Transverse colon (tissue), 4 donors: ENCODE measurements around the gene ZNF236. TPM values are rescaled to one million over a fixed set of nuclear protein-coding genes. Genes with fewer than 3 reads are reported as not detected.

Experiments
- DNase-seq: peaks from one replicate; pipeline ENCODE4 v3.0.0-alpha.2; 2019
- H3K27ac ChIP-seq, 4 donors: fragments of 200-600 bp; sonication (generic); 2 replicates each; pipeline ENCODE4 v1.5.1; 2016 to 2018; ENCODE audit warnings: inconsistent platforms in 4 of 4
- H3K27me3 ChIP-seq: fragments of 200-600 bp; sonication (generic); 2 replicates; pipeline ENCODE4 v1.5.1; 2017; ENCODE audit warnings: inconsistent platforms
- H3K36me3 ChIP-seq, 4 donors: fragments of 200-600 bp; sonication (generic); 2 replicates each; pipeline ENCODE4 v1.5.1; 2017 to 2019; ENCODE audit warnings: inconsistent platforms in 4 of 4
- H3K4me1 ChIP-seq, 4 donors: fragments of 200-600 bp; sonication (generic); 2 replicates each; pipeline ENCODE4 v1.5.1; 2017 to 2020; ENCODE audit warnings: inconsistent platforms in 4 of 4
- H3K4me3 ChIP-seq, 4 donors: fragments of 200-600 bp; sonication (generic); 1 replicate in 1 of 4; 2 replicates in 3 of 4; pipeline versions ENCODE4 v1.5.1 to v1.6.1; 2017 to 2019; ENCODE audit warnings: inconsistent platforms in 4 of 4
- H3K9me3 ChIP-seq, 2 donors: fragments of 200-600 bp; sonication (generic); 2 replicates each; pipeline ENCODE4 v1.5.1; 2017 to 2019; ENCODE audit warnings: inconsistent platforms in 2 of 2
- CTCF ChIP-seq, 5 experiments: fragments of 200-600 bp in 3 of 5; fragments of 450-650 bp in 2 of 5; sonication (generic) in 3 of 5; IDR thresholded peaks; 1 replicate in 2 of 5; 2 replicates in 3 of 5; pipeline ENCODE4 v1.5.1; 2016 to 2017; ENCODE audit warnings: antibody characterized with exemption in 5 of 5, inconsistent platforms in 3 of 5, mild to moderate bottlenecking in 2 of 5, moderate library complexity in 1 of 5
- EP300 ChIP-seq: sonication (generic); formaldehyde crosslinking; IDR thresholded peaks from one replicate; pipeline ENCODE4 v1.6.1; 2017; ENCODE audit warnings: antibody characterized with exemption, low read depth
- POLR2A ChIP-seq: fragments of 450-650 bp; IDR thresholded peaks from one replicate; pipeline ENCODE4 v1.6.1; 2016; ENCODE audit warnings: antibody characterized with exemption, mild to moderate bottlenecking, moderate library complexity
- POLR2AphosphoS5 ChIP-seq, 3 donors: sonication (generic); formaldehyde crosslinking; IDR thresholded peaks; one replicate each; pipeline ENCODE4 v1.6.1; 2016; ENCODE audit warnings: antibody characterized with exemption in 3 of 3
- WGBS, 2 donors: methylation state at CpG; one replicate each; pipeline ENCODE4 v1.1.5; 2018; ENCODE audit warnings: low coverage in 1 of 2; 5-methylcytosine and 5-hydroxymethylcytosine counted together
- in situ Hi-C, 4 donors: fragments of 200-750 bp; cut with MboI; loops; one replicate each; pipeline versions ENCODE4 v1.15.0 to v1.15.1; 2017; ENCODE audit warnings: low sequenced_read_pairs in 3 of 4, low pct_ligation_motif_present in 1 of 4, low pct_unique_long_range_greater_than_20kb in 1 of 4
- intact Hi-C: fragments of 100-400 bp; cut with DNase I; formaldehyde crosslinking; loops from one replicate; pipeline ENCODE4 v1.15.1; 2023; ENCODE audit warnings: low total_unique reads
- total RNA-seq, 4 donors: library from RNA; depleted of rRNA; stranded (reverse); fragments of >200 nt; gene quantifications; one replicate each; pipeline ENCODE4 v1.1.0, GENCODE V29; 2016

Gene ZNF236
- total RNA-seq, 4 donors from 2014 or later, result 18.3 to 82.8 (median 43.7) TPM

GRCh38 chr18:76875390-76876325, 53.3 kb downstream of the ZNF236 start:
- Histone ChIP-seq H3K9me3 (no peaks in the 10 kb centered on the region), H3K36me3 (peaks cover 0 to 9% (median 4%) of the 10 kb centered on the region in 4 donors), H3K27ac (no peak overlapping the region), H3K27me3 (no peaks in the 10 kb centered on the region), H3K4me1 (no peaks in the 10 kb centered on the region), H3K4me3 (no peak overlapping the region)
- peak; percentile 54 for DNase-seq
- WGBS, 2 donors, result 58 to 62% methylated on average over 13 to 14 of the region's 14 CpGs
- in situ Hi-C loops, result no loop called here
- TF ChIP-seq POLR2A, result no peak
- TF ChIP-seq POLR2AphosphoS5 (IDR thresholded peaks at IDR 0.05), result no peak
- no peak for TF ChIP-seq EP300
- TF ChIP-seq CTCF (IDR thresholded peaks at IDR 0.05), result peak; percentile 60 to 68 (median 65)
- intact Hi-C loops, result loop anchor here (10.0 kb wide), 1 partner anchor 71 kb away; no protein-coding TSS in a partner anchor

- H3K4me3 ChIP-seq, result no peak overlapping the region
- TF ChIP-seq POLR2AphosphoS5 (IDR thresholded peaks at IDR 0.05) (no peak), CTCF (IDR thresholded peaks at IDR 0.05) (no peak), POLR2A (no peak), EP300 (no peak)
- H3K4me1 ChIP-seq, result no peaks in the 10 kb centered on the region
- in situ Hi-C loops, result no loop called here
- no peaks in the 10 kb centered on the region for H3K27me3 ChIP-seq
- intact Hi-C loops, result loop anchor here (10.0 kb wide), 1 partner anchor 74 kb away; no protein-coding TSS in a partner anchor
- WGBS, 2 donors, result 82 to 84% methylated on average over 5 of the region's 5 CpGs
- H3K9me3 ChIP-seq, result no peaks in the 10 kb centered on the region
- no peak overlapping the region for H3K27ac ChIP-seq
- no peak for DNase-seq
- peaks cover 0 to 29% (median 9%) of the 10 kb centered on the region in 4 donors for H3K36me3 ChIP-seq
Measured at GRCh38 chr18:76878426-76878825, 56.1 kb downstream of the ZNF236 start.

- DNase-seq, result no peak
- no peaks in the 10 kb centered on the region for H3K9me3 ChIP-seq
- peaks cover 0 to 29% (median 9%) of the 10 kb centered on the region in 4 donors for H3K36me3 ChIP-seq
- no peaks in the 10 kb centered on the region for H3K27me3 ChIP-seq
- 91 to 95% methylated on average over 4 to 17 of the region's 17 CpGs for WGBS, 2 donors
- intact Hi-C loops, result no loop called here
- no peaks in the 10 kb centered on the region for H3K4me1 ChIP-seq
- H3K27ac ChIP-seq, result no peak overlapping the region
- in situ Hi-C loops, result no loop called here
- no peak overlapping the region for H3K4me3 ChIP-seq
- no peak for TF ChIP-seq POLR2AphosphoS5 (IDR thresholded peaks at IDR 0.05)
- TF ChIP-seq EP300, result no peak
- TF ChIP-seq POLR2A, result no peak
- TF ChIP-seq CTCF (IDR thresholded peaks at IDR 0.05), result no peak
Measured at GRCh38 chr18:76880026-76880425, 57.7 kb downstream of the ZNF236 start.

- no peaks in the 10 kb centered on the region for H3K9me3 ChIP-seq
- no peak overlapping the region for H3K4me3 ChIP-seq
- peaks cover 0 to 29% (median 13%) of the 10 kb centered on the region in 4 donors for H3K36me3 ChIP-seq
- H3K27me3 ChIP-seq, result no peaks in the 10 kb centered on the region
- intact Hi-C loops, result no loop called here
- in situ Hi-C loops, result no loop called here
- DNase-seq, result no peak
- 85 to 88% methylated on average over 3 to 4 of the region's 4 CpGs for WGBS, 2 donors
- TF ChIP-seq POLR2A (no peak), EP300 (no peak), CTCF (IDR thresholded peaks at IDR 0.05) (no peak), POLR2AphosphoS5 (IDR thresholded peaks at IDR 0.05) (no peak)
- no peak overlapping the region for H3K27ac ChIP-seq
- no peaks in the 10 kb centered on the region for H3K4me1 ChIP-seq
Measured at GRCh38 chr18:76881744-76882143, 59.4 kb downstream of the ZNF236 start.
